IMR-90 (cell line): ENCODE measurements around the gene KXD1. TPM values are rescaled to one million over a fixed set of nuclear protein-coding genes. Genes with fewer than 3 reads are reported as not detected.

Experiments
- ATAC-seq: fragments of 200-7000 bp; cut with Tn5 transposase; 2 replicates; pipeline ENCODE4 v1.9.1; 2020; ENCODE audit warnings: low read depth, mild to moderate bottlenecking, moderate library complexity
- BruUV-seq: library from RNA; stranded (reverse); fragments of 400-500 nt; replicated peaks from 2 replicates; lab custom pipeline; 2021; lab: Mats Ljungman, UMichigan
- CTCF ChIA-PET: fragments of 300-600 bp; formaldehyde crosslinking; extraction: SDS; loops from one replicate; lab custom pipeline; 2021; ENCODE audit warnings: antibody characterized with exemption; lab: Yijun Ruan, JAX
- POLR2A ChIA-PET: fragments of 300-600 bp; sonication (Branson Sonifier 250); formaldehyde crosslinking; loops from one replicate; lab custom pipeline; 2022; ENCODE audit warnings: antibody characterized with exemption; ENCODE audit not compliant: unreplicated experiment; lab: Charles Lee
- DNase-seq: peaks from one replicate; pipeline ENCODE4 v3.0.0; 2013
- H2AFZ ChIP-seq: replicated peaks from 2 replicates; pipeline ENCODE3; 2013; ENCODE audit warnings: low read length, mild to moderate bottlenecking; ENCODE audit not compliant: poor library complexity
- H2AK5ac ChIP-seq: 2 replicates; pipeline ENCODE4 v1.6.1; 2013; ENCODE audit warnings: low read depth, low read length, inconsistent platforms
- H2AK9ac ChIP-seq: replicated peaks from 2 replicates; pipeline ENCODE3; 2013; ENCODE audit warnings: mild to moderate bottlenecking, low read depth, low read length, moderate library complexity; ENCODE audit not compliant: poor library complexity
- H2BK120ac ChIP-seq: 2 replicates; pipeline ENCODE4 v1.6.1; 2013; ENCODE audit warnings: low read depth, low read length, inconsistent platforms
- H2BK15ac ChIP-seq: 3 replicates; pipeline ENCODE4 v1.6.1; 2013; ENCODE audit warnings: low read depth, low read length, inconsistent platforms
- H2BK20ac ChIP-seq: 2 replicates; pipeline ENCODE4 v1.6.1; 2013; ENCODE audit warnings: low read depth, mild to moderate bottlenecking, inconsistent platforms, low read length, moderate library complexity
- H2BK5ac ChIP-seq: 2 replicates; pipeline ENCODE4 v1.6.1; 2013; ENCODE audit warnings: mild to moderate bottlenecking, low read depth, low read length, inconsistent platforms; ENCODE audit not compliant: poor library complexity, severe bottlenecking
- H3K14ac ChIP-seq: replicated peaks from 2 replicates; pipeline ENCODE4 v1.6.1; 2013; ENCODE audit warnings: low read depth, low read length, inconsistent platforms
- H3K18ac ChIP-seq: 2 replicates; pipeline ENCODE4 v1.6.1; 2013; ENCODE audit warnings: low read depth, low read length, control low read depth
- H3K23ac ChIP-seq: 2 replicates; pipeline ENCODE4 v1.6.1; 2013; ENCODE audit warnings: low read depth, low read length, inconsistent platforms
- H3K27ac ChIP-seq: 2 replicates; pipeline ENCODE4 v1.5.1; 2013; ENCODE audit warnings: mild to moderate bottlenecking, control low read depth, low read length; ENCODE audit not compliant: insufficient read depth
- H3K27me3 ChIP-seq: 2 replicates; pipeline ENCODE4 v1.6.1; 2013; ENCODE audit warnings: low read length; ENCODE audit not compliant: control insufficient read depth, insufficient read depth
- H3K36me3 ChIP-seq: 2 replicates; pipeline ENCODE4 v1.6.1; 2013; ENCODE audit warnings: low read length, mixed read lengths; ENCODE audit not compliant: control insufficient read depth, insufficient read depth
- H3K4ac ChIP-seq: 2 replicates; pipeline ENCODE4 v1.6.1; 2013; ENCODE audit warnings: low read depth, low read length, inconsistent platforms
- H3K4me1 ChIP-seq: 2 replicates; pipeline ENCODE4 v1.6.1; 2013; ENCODE audit warnings: low read length, mixed read lengths; ENCODE audit not compliant: control insufficient read depth, insufficient read depth
- H3K4me2 ChIP-seq: 2 replicates; pipeline ENCODE4 v1.6.1; 2013; ENCODE audit warnings: low read depth, mild to moderate bottlenecking, control low read depth, low read length, moderate library complexity
- H3K4me3 ChIP-seq: 2 replicates; pipeline ENCODE4 v1.5.1; 2013; ENCODE audit warnings: low read depth, mild to moderate bottlenecking, control low read depth, low read length, moderate library complexity; ENCODE audit not compliant: insufficient read depth
- H3K56ac ChIP-seq: 2 replicates; pipeline ENCODE4 v1.6.1; 2013; ENCODE audit warnings: low read length, inconsistent platforms; ENCODE audit not compliant: insufficient read depth; ENCODE audit errors: extremely low read depth
- H3K79me1 ChIP-seq, 2 experiments: 2 replicates each; pipeline ENCODE4 v1.6.1; 2013; ENCODE audit warnings: low read length in 2 of 2, inconsistent platforms in 1 of 2, low read depth in 1 of 2
- H3K9ac ChIP-seq: 2 replicates; pipeline ENCODE4 v1.6.1; 2013; ENCODE audit warnings: low read depth, low read length, control low read depth
- H3K9me1 ChIP-seq: 2 replicates; pipeline ENCODE4 v1.6.1; 2013; ENCODE audit warnings: low read length, inconsistent platforms; ENCODE audit not compliant: insufficient read depth
- H3K9me3 ChIP-seq: 2 replicates; pipeline ENCODE4 v1.6.1; 2013; ENCODE audit warnings: low read length; ENCODE audit not compliant: control insufficient read depth, insufficient read depth
- H4K20me1 ChIP-seq: 2 replicates; pipeline ENCODE4 v1.6.1; 2013; ENCODE audit warnings: low read length, inconsistent platforms; ENCODE audit not compliant: insufficient read depth
- H4K5ac ChIP-seq: 2 replicates; pipeline ENCODE4 v1.6.1; 2013; ENCODE audit warnings: mild to moderate bottlenecking, low read depth, low read length, control low read depth
- H4K8ac ChIP-seq, 2 experiments: 2 replicates each; pipeline ENCODE4 v1.6.1; 2013; ENCODE audit warnings: low read depth in 2 of 2, low read length in 2 of 2, control low read depth in 1 of 2, inconsistent platforms in 1 of 2
- H4K91ac ChIP-seq: 2 replicates; pipeline ENCODE4 v1.6.1; 2013; ENCODE audit warnings: low read depth, low read length, inconsistent platforms; ENCODE audit not compliant: insufficient read depth
- RAD21 ChIP-seq: IDR thresholded peaks from 2 replicates; pipeline ENCODE4 v1.6.1; 2012; ENCODE audit warnings: low read length, improper control_type of control experiment
- WGBS, 2 experiments: methylation state at CpG; one replicate each; pipeline versions ENCODE4 v1.1.5 to v1.1.7; 2013; ENCODE audit warnings: missing lambda C conversion rate in 2 of 2; ENCODE audit not compliant: insufficient read length in 1 of 2; ENCODE audit errors: extremely low coverage in 2 of 2; 5-methylcytosine and 5-hydroxymethylcytosine counted together
- dilution Hi-C: fragments of 300-500 bp; cut with HindIII; formaldehyde crosslinking; loops from one replicate; pipeline ENCODE4 v1.14.3; 2018; ENCODE audit warnings: low sequenced_read_pairs; ENCODE audit not compliant: unreplicated experiment
- in situ Hi-C: fragments of 300-500 bp; cut with MboI; formaldehyde crosslinking; loops from 3 replicates; pipeline ENCODE4 v1.14.3; 2019; ENCODE audit warnings: low sequenced_read_pairs, inconsistent platforms, mixed read lengths
- intact Hi-C: fragments of 100-400 bp; cut with micrococcal nuclease; formaldehyde crosslinking; loops from 2 replicates; pipeline ENCODE4 v1.10.0; 2022
- polyA plus RNA-seq, 3 experiments: library from polyadenylated mRNA; depleted of rRNA; stranded (reverse); fragments of >200 nt; gene quantifications; 2 replicates each; pipeline ENCODE4 v1.2.3, GENCODE V29; 2012; ENCODE audit warnings: low replicate concordance in 1 of 3
- total RNA-seq: library from RNA; depleted of rRNA; stranded (reverse); fragments of >200 nt; gene quantifications from 2 replicates; pipeline ENCODE4 v1.2.3, GENCODE V29; 2012
- TF ChIP-seq, protein P1 (sequence below): conservative IDR thresholded peaks from 2 replicates; pipeline ENCODE4 v1.5.1; 2012; ENCODE audit warnings: mild to moderate bottlenecking, low read depth, low read length, improper control_type of control experiment

KXD1 gene
- total and polyA plus RNA-seq, 2 of the 4 experiments (the other 2 are of a cell fraction), result 66.7 to 196 TPM

DNA sequence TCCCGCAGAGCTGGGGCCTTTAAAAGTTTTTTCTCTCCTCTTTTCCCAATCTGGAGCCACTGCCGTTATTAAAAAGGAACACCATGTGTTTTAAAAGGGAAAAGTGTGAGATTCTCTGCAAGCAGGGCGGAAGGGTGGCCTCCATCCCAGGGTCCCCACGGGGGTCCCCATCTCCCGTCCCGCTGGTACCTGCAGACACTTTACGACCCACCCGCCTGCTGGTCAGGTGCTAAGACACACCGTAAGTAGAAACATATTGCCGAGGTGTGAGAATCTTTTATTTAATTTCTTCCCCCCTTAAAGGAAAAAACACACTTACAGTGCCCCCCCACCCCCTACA is 47.1 kb downstream of the KXD1 start:
- peaks cover 63% of the 10 kb centered on the region for H3K27me3 ChIP-seq
- no peak overlapping the region for H4K91ac ChIP-seq
- H2AK9ac ChIP-seq, result peak overlapping the region; percentile 16
- H3K14ac ChIP-seq, result no peak overlapping the region
- ATAC-seq (no peak), DNase-seq (no peak)
- H3K36me3 ChIP-seq, result no peaks in the 10 kb centered on the region
- BruUV-seq, result no TSS peak
- dilution Hi-C loops, result no loop called here
- H3K27ac ChIP-seq, result no peak overlapping the region
- no peak overlapping the region for H2BK20ac ChIP-seq
- no peak overlapping the region for H3K9ac ChIP-seq
- H4K20me1 ChIP-seq, result peaks cover 8% of the 10 kb centered on the region
- CTCF ChIA-PET, result interaction anchor here (0.5 to 0.6 kb wide), 2 partner anchors 31 to 84 kb away, joined by 3 read pairs; no protein-coding TSS in a partner anchor
- in situ Hi-C loops, result no loop called here
- no peak overlapping the region for H2BK5ac ChIP-seq
- TF ChIP-seq, protein P1, sequence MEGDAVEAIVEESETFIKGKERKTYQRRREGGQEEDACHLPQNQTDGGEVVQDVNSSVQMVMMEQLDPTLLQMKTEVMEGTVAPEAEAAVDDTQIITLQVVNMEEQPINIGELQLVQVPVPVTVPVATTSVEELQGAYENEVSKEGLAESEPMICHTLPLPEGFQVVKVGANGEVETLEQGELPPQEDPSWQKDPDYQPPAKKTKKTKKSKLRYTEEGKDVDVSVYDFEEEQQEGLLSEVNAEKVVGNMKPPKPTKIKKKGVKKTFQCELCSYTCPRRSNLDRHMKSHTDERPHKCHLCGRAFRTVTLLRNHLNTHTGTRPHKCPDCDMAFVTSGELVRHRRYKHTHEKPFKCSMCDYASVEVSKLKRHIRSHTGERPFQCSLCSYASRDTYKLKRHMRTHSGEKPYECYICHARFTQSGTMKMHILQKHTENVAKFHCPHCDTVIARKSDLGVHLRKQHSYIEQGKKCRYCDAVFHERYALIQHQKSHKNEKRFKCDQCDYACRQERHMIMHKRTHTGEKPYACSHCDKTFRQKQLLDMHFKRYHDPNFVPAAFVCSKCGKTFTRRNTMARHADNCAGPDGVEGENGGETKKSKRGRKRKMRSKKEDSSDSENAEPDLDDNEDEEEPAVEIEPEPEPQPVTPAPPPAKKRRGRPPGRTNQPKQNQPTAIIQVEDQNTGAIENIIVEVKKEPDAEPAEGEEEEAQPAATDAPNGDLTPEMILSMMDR, result no peak
- no peak for TF ChIP-seq RAD21
- H3K9me1 ChIP-seq, result no peaks in the 10 kb centered on the region
- no peaks in the 10 kb centered on the region for H3K79me1 ChIP-seq
- H4K5ac ChIP-seq, result no peak overlapping the region
- H3K18ac ChIP-seq, result no peak overlapping the region
- no peak overlapping the region for H2BK120ac ChIP-seq
- H3K23ac ChIP-seq, result no peak overlapping the region
- H3K9me3 ChIP-seq, result no peaks in the 10 kb centered on the region
- no peak overlapping the region for H4K8ac ChIP-seq
- intact Hi-C loops, result no loop called here
- POLR2A ChIA-PET, result no interaction called here
- no peak overlapping the region for H3K56ac ChIP-seq
- H2AFZ ChIP-seq, result no peak overlapping the region
- no peak overlapping the region for H3K4me2 ChIP-seq
- no peak overlapping the region for H3K4me3 ChIP-seq
- H3K4ac ChIP-seq, result no peak overlapping the region
- no peak overlapping the region for H2BK15ac ChIP-seq
- H3K4me1 ChIP-seq, result peaks cover 5% of the 10 kb centered on the region; the same call in 1 of the 2 replicates
- no peak overlapping the region for H2AK5ac ChIP-seq
- WGBS, 2 experiments, result no CpG with 5 or more reads among the region's 10 CpGs
